Body of pancreas (tissue), 4 donors: ENCODE measurements around the gene ZFC3H1. TPM values are rescaled to one million over a fixed set of nuclear protein-coding genes. Genes with fewer than 3 reads are reported as not detected.
"Not testable (repeated sequence)": the region's sequence is repeated elsewhere in the genome, so short reads cannot be mapped to it uniquely, and the experiment has no call there.

ENCODE experiments used
- ATAC-seq: fragments of 150-250 bp; one replicate; pipeline ENCODE4 v1.9.1; 2016
- DNase-seq, 4 donors: peaks; one replicate each; pipeline ENCODE4 v3.0.0-alpha.2; 2019
- H3K27ac ChIP-seq, 4 donors: fragments of 200-600 bp; sonication (generic); 1 replicate in 3 of 4; 2 replicates in 1 of 4; pipeline versions ENCODE4 v1.5.1 to v1.6.1; 2016 to 2019; ENCODE audit warnings: mild to moderate bottlenecking in 1 of 4, mixed read lengths in 1 of 4, moderate library complexity in 1 of 4
- H3K27me3 ChIP-seq, 2 donors: fragments of 200-600 bp; sonication (generic); one replicate each; pipeline ENCODE4 v1.6.0; 2016; ENCODE audit warnings: mild to moderate bottlenecking in 1 of 2
- H3K36me3 ChIP-seq, 2 donors: fragments of 200-600 bp; sonication (generic); replicated peaks in 1 of 2; 2 replicates each; pipeline ENCODE4 v1.5.1; 2016; ENCODE audit warnings: low read depth in 2 of 2; ENCODE audit not compliant: insufficient read depth in 1 of 2
- H3K4me1 ChIP-seq: fragments of 200-600 bp; sonication (generic); one replicate; pipeline ENCODE4 v1.6.0; 2016
- H3K4me3 ChIP-seq, 2 donors: fragments of 200-600 bp; sonication (generic); 1 replicate in 1 of 2; 2 replicates in 1 of 2; pipeline ENCODE4 v1.5.1; 2016 to 2019
- H3K9me3 ChIP-seq, 3 donors: fragments of 200-600 bp; sonication (generic); 1 replicate in 2 of 3; 2 replicates in 1 of 3; pipeline ENCODE4 v1.5.1; 2016
- CTCF ChIP-seq, 7 experiments: fragments of 450-650 bp in 4 of 7; fragments of 200-600 bp in 3 of 7; sonication (generic) in 3 of 7; IDR thresholded peaks; one replicate each; pipeline ENCODE4 v1.5.1; 2016 to 2019; ENCODE audit warnings: antibody characterized with exemption in 7 of 7
- POLR2A ChIP-seq, 3 donors: fragments of 450-650 bp; IDR thresholded peaks; one replicate each; pipeline ENCODE4 v1.6.1; 2016; ENCODE audit warnings: antibody characterized with exemption in 3 of 3, mild to moderate bottlenecking in 2 of 3
- WGBS, 2 donors: methylation state at CpG; one replicate each; pipeline ENCODE4 v1.1.5; 2017; 5-methylcytosine and 5-hydroxymethylcytosine counted together
- intact Hi-C: fragments of 100-400 bp; cut with DNase I; formaldehyde crosslinking; loops from one replicate; pipeline ENCODE4 v1.15.1; 2023
- total RNA-seq, 2 donors: library from RNA; depleted of rRNA; stranded (reverse); fragments of >200 nt; gene quantifications; one replicate each; pipeline ENCODE4 v1.1.0, GENCODE V29; 2016

ZFC3H1 gene
- total RNA-seq, 2 donors from 2014 or later = 36.1 to 116 TPM

- TF ChIP-seq CTCF (IDR thresholded peaks at IDR 0.05) (no peak), POLR2A (IDR thresholded peaks at IDR 0.05) (no peak)
- Histone ChIP-seq H3K36me3 (no peaks in the 10 kb centered on the region), H3K4me1 (peaks cover 2% of the 10 kb centered on the region), H3K27ac (no peak overlapping the region), H3K4me3 (no peak overlapping the region), H3K27me3 (no peaks in the 10 kb centered on the region), H3K9me3 (no peaks in the 10 kb centered on the region)
- ATAC-seq (no peak), DNase-seq (no peak)
- 62 to 65% methylated on average over 3 of the region's 3 CpGs for WGBS, 2 donors
- intact Hi-C loops = no loop called here
These were observed 79.3 kb downstream of the ZFC3H1 start for GRCh38 chr12:71584356-71584755.

- no peaks in the 10 kb centered on the region for H3K9me3 ChIP-seq
- intact Hi-C loops = no loop called here
These were observed 80.7 kb downstream of the ZFC3H1 start for GRCh38 chr12:71582925-71583324.

GRCh38 chr12:71581206-71581605, 82.4 kb downstream of the ZFC3H1 start:
- Histone ChIP-seq H3K4me1 (no peaks in the 10 kb centered on the region), H3K36me3 (no peaks in the 10 kb centered on the region), H3K4me3 (no peak overlapping the region), H3K27ac (no peak overlapping the region), H3K9me3 (no peaks in the 10 kb centered on the region), H3K27me3 (no peaks in the 10 kb centered on the region)
- DNase-seq (no peak), ATAC-seq (no peak)
- TF ChIP-seq POLR2A (IDR thresholded peaks at IDR 0.05) (no peak), CTCF (IDR thresholded peaks at IDR 0.05) (no peak)
- intact Hi-C loops = no loop called here
- 50 to 58% methylated on average over 3 of the region's 3 CpGs for WGBS, 2 donors

More at GRCh38 chr12:71582925-71583324, 80.7 kb downstream of the ZFC3H1 start:
- ATAC-seq (no peak), DNase-seq (no peak)
- Histone ChIP-seq H3K4me1 (no peaks in the 10 kb centered on the region), H3K4me3 (no peak overlapping the region), H3K27ac (no peak overlapping the region), H3K27me3 (no peaks in the 10 kb centered on the region), H3K36me3 (no peaks in the 10 kb centered on the region)
- WGBS, 2 donors = 78 to 91% methylated on average over 2 of the region's 2 CpGs
- TF ChIP-seq CTCF (IDR thresholded peaks at IDR 0.05) (no peak), POLR2A (IDR thresholded peaks at IDR 0.05) (no peak)

GRCh38 chr12:71578694-71579258, 84.9 kb downstream of the ZFC3H1 start:
- no peak for ATAC-seq
- no peak for DNase-seq
- H3K9me3 ChIP-seq = no peaks in the 10 kb centered on the region
- no peaks in the 10 kb centered on the region for H3K4me1 ChIP-seq
- intact Hi-C loops = no loop called here
- H3K4me3 ChIP-seq = no peak overlapping the region
- TF ChIP-seq CTCF (IDR thresholded peaks at IDR 0.05) = no peak
- no peak for TF ChIP-seq POLR2A (IDR thresholded peaks at IDR 0.05)
- H3K36me3 ChIP-seq = no peaks in the 10 kb centered on the region
- WGBS, 2 donors = 57 to 65% methylated on average over 5 of the region's 5 CpGs
- H3K27me3 ChIP-seq = no peaks in the 10 kb centered on the region
- H3K27ac ChIP-seq = no peak overlapping the region

- no peaks in the 10 kb centered on the region for H3K36me3 ChIP-seq
- H3K4me3 ChIP-seq = no peak overlapping the region
- no peak overlapping the region for H3K27ac ChIP-seq
- no peaks in the 10 kb centered on the region for H3K9me3 ChIP-seq
- WGBS, 2 donors = 70 to 73% methylated on average over 3 of the region's 3 CpGs
- no peaks in the 10 kb centered on the region for H3K4me1 ChIP-seq
- no peak for ATAC-seq
- intact Hi-C loops = no loop called here
- no peak for DNase-seq
- TF ChIP-seq POLR2A (IDR thresholded peaks at IDR 0.05) (no peak), CTCF (IDR thresholded peaks at IDR 0.05) (no peak)
- no peaks in the 10 kb centered on the region for H3K27me3 ChIP-seq
These were observed 87.2 kb downstream of the ZFC3H1 start for GRCh38 chr12:71576496-71576895.

- ATAC-seq, intact Hi-C loops, H3K36me3 ChIP-seq, H3K27me3 ChIP-seq, DNase-seq, H3K9me3 ChIP-seq, H3K4me1 ChIP-seq, H3K27ac ChIP-seq, H3K4me3 ChIP-seq: not testable (repeated sequence)
- 87 to 91% methylated on average over 6 of the region's 6 CpGs for WGBS, 2 donors
These were observed 93.8 kb downstream of the ZFC3H1 start for GRCh38 chr12:71569885-71570284.
